Stimulated activated CD4-positive, alpha-beta T cell treated with anti-CD3 and anti-CD28 coated beads, Interleukin-15, amount 100 ng/mL, for 48 hours (primary cell): ENCODE measurements around the gene VSNL1.
"Not testable (repeated sequence)": the region's sequence is repeated elsewhere in the genome, so short reads cannot be mapped to it uniquely, and the experiment has no call there.

ENCODE experiments used
- DNase-seq, 2 donors: peaks; one replicate each; pipeline ENCODE4 v3.0.0-alpha.2; 2020; ENCODE audit warnings: low read depth in 2 of 2

Gene VSNL1

DNA sequence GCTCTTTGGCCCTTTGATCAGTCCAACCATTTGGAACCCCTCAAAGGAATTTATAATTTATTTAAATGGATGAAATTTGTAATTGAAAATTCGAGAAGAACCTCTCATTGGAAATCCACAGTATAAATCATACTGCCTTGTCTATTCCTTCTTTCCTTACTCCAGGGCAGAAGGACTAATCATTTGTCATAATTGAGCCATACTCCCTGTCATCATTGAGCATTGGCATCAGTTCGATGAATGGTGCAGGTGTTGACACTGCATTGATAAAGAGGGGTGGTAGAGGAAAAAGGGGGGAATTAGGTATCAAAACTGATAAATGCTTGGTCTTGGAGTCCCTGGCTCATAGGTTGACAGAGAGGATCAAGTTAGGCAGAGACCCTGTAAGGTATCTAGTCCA, 2.0 kb downstream of the VSNL1 start:
- no peak for DNase-seq

GRCh38 chr2:17543131-17543660, 2.7 kb downstream of the VSNL1 start:
- DNase-seq = no peak

GRCh38 chr2:17543848-17544247, 3.4 kb downstream of the VSNL1 start:
- no peak for DNase-seq

GRCh38 chr2:17544256-17544655, 3.8 kb downstream of the VSNL1 start:
- no peak for DNase-seq

DNA sequence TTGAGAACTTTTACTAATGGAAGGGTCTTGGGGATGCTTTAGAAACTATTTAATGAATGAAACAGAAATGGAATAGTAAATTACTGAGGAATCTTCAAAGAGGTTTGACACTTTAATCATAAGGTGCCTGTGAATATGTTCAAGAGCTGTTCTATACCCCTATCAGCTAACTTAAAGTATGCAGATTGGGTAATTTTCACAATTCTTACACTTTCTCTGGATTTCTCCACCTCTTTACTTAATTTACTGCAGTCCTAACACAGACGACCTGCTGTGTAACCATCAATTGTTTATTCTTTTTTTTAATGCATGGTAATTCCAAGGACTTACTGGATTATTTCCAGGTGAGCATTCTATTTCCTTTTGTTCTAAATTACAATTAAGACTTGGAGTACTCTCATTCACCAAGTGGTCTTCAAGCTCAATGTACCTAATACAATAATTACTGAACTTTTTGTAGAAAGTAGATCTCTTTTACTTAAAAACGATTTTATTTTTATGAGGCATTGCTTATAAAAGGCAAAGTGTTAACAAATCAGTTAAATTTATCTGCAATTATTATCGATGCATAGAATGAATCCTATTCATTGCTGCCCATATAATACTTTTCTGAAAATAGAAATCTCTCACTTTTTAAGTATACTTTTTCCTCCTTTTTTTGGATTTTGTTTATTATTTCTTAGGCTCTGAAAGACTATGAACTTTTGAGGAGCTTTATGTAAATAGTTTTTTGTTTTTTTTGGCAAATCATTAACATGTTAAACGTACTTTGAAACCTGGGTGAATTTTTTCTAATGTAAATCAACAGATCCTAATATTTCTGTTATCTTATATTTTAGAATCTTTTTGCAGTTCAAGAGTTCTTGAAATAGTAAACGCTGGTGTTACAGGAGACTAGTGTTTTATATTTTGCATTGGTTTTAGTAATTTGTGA, 5.5 kb downstream of the VSNL1 start:
- no peak for DNase-seq

DNA sequence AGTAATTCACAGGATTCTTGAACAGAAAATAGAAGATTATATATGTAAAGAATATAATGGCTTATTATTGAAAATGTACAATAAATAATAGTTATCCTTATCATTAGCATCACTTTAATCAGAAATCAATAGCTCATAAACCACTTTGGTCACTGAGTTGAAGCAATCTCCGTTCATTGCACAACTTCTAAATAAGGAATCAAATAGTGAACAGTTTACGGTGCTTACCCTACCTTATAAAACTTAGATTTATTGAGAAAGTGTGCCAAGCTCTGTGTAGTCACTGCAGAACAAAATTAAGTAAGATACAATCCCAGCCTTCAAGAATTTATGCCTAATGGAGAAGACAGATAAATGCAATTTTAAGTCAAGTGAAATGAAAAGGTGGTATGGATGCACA, 6.7 kb downstream of the VSNL1 start:
- DNase-seq = no peak

GRCh38 chr2:17547737-17548136, 7.2 kb downstream of the VSNL1 start:
- no peak for DNase-seq

DNA sequence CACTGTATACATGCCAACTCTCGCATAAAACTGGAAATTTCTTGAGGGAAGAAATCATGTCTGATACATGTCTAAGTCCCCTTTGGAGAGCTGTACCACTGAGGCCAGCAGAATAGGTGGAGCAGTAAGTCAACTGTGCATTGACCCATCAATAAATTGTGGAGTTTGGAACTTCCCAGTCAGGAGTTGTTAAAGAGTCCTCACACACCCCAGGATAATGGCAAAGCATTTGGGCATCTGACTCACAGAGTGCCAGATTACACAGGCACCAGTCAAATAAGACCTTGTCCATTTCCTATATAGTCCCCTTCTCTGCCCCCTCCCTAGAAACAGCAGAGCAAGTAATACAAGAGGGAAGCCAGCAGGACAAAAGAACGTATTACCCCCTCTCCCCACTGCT, 10.4 kb downstream of the VSNL1 start:
- DNase-seq = no peak

DNA sequence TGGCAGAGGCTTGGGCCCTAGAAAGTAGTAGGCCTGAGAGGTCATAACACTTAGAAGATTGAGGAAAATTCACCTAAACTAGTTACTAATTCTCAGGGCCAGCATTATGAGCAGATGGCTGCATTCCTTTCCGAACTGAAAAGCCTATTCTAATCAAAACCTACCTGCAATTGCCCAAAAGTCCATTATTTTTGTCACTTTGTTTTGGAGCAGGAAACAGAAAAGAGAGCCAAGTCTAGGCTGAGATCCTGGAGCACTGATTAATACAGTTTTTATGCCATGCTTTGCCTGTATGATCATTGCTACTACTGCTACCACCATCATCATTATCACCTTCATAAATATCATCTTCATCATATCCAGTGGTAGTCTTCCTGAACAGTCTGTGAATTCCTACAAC, 14.7 kb downstream of the VSNL1 start:
- no peak for DNase-seq

DNA sequence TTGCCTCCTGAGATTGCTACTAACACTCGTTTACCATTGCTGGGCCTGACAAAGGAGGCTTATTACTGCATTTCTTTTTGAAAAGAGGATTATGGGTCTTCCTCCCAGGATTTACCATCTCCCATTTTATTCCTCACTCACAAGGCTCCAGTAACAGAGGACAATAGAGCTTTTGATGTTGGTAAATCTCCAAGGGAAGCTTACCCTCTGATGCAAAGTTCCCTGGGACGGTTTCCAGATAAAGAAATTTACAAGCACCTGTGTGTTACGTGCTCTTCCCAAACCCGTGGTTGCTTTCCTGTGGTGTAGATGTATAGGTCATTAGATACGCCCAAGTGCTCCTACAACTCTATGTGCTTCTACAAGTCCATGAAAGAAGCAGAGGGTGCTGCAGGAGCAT, 17.1 kb downstream of the VSNL1 start:
- DNase-seq = no peak

- no peak for DNase-seq
Measured at GRCh38 chr2:17558053-17558452, 17.6 kb downstream of the VSNL1 start.

DNA sequence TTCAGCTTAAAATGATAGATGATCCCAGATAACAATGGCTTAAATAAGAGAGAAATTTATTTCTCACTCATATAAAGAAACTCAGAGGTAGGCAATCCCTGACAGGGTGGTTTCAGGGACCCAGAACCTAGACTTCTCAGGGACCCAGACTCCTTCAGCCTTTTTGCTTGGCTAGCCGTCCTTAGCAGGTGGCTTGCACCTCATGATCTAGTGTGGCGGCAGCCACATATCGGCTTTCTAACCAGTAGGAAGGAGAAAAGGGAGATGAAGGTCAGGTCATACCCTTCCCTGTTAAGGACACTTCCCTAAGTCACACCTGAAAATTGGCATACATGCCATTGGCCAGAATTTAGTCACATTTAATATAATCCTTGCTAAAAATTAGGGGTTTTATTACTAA, 18.4 kb downstream of the VSNL1 start:
- no peak for DNase-seq

GRCh38 chr2:17565726-17566125, 25.2 kb downstream of the VSNL1 start:
- not testable (repeated sequence) for DNase-seq

DNA sequence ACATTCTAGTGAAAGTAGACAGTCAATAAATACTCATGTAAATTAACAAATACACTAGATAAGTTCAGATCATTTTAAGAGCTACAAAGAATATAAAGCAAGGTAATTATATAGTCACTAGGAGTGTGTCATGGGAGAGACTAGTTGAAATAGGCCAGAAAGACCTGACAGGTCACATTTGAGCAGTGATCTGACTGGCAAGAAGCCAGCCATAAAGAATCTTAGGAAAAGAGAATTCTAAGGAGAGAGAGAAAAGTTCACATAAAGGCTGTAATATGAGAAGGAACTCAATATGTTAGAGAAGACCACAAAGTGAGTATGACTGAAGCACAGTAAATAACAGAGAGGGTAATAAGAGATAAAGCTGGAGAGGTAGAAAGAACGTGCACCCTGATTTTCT, 31.2 kb downstream of the VSNL1 start:
- no peak for DNase-seq

GRCh38 chr2:17573085-17573803, 32.7 kb downstream of the VSNL1 start:
- DNase-seq = no peak

GRCh38 chr2:17573804-17574175, 33.3 kb downstream of the VSNL1 start:
- no peak for DNase-seq

- no peak for DNase-seq
Measured at GRCh38 chr2:17574406-17575073, 34.0 kb downstream of the VSNL1 start.

DNA sequence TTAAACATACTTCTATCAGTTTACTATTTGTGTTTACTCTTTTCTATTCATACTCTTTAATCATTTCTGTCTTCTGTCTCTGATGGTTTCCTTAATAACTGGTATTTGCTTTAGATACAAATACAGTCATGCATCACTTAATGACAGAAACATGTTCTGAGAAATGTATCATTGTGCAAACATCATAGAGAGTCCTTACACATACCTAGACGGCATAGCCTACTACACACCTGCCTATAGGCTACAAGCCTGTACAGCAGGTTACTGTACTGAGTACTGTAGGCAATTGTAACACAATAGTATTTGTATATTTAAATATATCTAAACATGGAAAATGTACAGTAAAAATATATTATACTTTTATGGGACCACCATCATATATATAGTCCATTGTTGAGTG, 36.3 kb downstream of the VSNL1 start:
- DNase-seq = no peak

GRCh38 chr2:17578466-17578928, 38.0 kb downstream of the VSNL1 start:
- no peak for DNase-seq

DNA sequence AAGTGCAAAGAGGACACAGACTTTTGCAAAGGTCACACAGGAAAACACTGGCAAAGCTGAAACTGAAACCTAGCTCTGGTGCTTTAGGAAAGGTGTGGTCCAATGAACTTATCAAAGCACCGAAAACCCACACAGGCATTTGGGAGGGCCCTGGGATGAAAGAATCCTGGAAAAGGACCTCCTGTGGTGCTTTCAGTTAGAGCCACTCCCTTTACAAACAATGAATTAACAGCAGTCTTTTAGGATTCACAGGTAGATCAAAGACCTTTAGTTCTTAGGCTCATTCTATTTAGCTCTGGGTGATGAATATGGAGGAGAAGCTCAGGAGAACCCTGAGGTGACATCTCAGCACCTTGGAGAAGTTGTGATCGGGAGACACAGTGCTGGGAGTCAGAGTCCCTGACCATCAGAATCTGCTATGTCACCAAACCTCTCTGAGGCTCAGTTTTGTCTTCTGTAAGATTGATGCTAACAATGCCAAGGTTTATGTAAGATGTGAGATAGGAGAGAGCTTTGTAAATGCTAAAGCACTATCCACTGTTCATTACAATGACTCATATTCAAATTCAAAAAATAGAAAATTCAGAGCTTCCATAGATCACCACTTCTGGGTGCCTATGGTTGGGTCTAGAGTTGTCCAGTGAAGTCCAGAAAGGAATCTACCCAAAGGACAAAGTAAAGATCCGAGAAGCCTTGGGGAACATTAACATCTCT, 39.3 kb downstream of the VSNL1 start:
- DNase-seq = no peak

GRCh38 chr2:17580319-17580715, 39.8 kb downstream of the VSNL1 start:
- no peak for DNase-seq

- no peak for DNase-seq
Measured at GRCh38 chr2:17581831-17582230, 41.3 kb downstream of the VSNL1 start.
